ENCODE results near the gene MAOA.

Gene MAOA

DNA sequence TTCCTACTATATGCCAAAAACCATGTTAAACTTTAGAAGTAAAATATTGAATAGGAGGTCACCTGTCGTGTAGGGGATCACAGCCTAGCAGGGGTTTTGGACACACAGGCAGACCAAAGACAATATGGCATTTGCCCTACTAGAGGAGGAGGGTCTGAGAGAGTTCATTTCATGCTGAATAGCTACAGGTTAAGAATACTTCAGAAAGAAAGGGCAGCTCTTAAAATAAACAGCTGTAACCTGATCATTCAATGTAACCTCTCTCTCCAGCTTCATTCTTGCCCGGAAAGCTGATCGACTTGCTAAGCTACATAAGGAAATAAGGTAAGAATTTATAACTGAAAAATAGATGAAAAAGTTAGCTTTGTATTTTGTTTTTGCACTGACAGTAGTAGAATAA lies 79.9 kb downstream of the MAOA start:
- no peak overlapping the region for H2AK5ac ChIP-seq (ENCODE audit: low read length, severe bottlenecking)
- H3K4me3 ChIP-seq (ENCODE audit: insufficient read depth in 1 of 2, low read depth in 1 of 2, low read length in 2 of 2) = no peak overlapping the region
- no peak overlapping the region for H3K14ac ChIP-seq (ENCODE audit: low read length in 2 of 2)
- H2BK120ac ChIP-seq (ENCODE audit: low read depth, low read length) = no peak overlapping the region
- H3K79me1 ChIP-seq (replicated peaks; ENCODE audit: low read length, poor library complexity, severe bottlenecking) = no peaks in the 10 kb centered on the region
- no peak overlapping the region for H3K4ac ChIP-seq (ENCODE audit: low read depth in 1 of 2, low read length in 2 of 2)
- no peaks in the 10 kb centered on the region for H3K9me3 ChIP-seq (ENCODE audit: control insufficient read depth, low read length)
- H2BK5ac ChIP-seq (ENCODE audit: low read depth, low read length, poor library complexity, severe bottlenecking) = no peak overlapping the region
- H3K4me1 ChIP-seq (ENCODE audit: control insufficient read depth, insufficient read depth, low read depth, low read length) = no peaks in the 10 kb centered on the region
- no peak overlapping the region for H3K23ac ChIP-seq (ENCODE audit: low read length in 2 of 2)
- H2BK15ac ChIP-seq (ENCODE audit: low read depth, poor library complexity, severe bottlenecking) = no peak overlapping the region
- H3K9ac ChIP-seq (ENCODE audit: low read length) = no peak overlapping the region
- H3K27me3 ChIP-seq (ENCODE audit: control insufficient read depth in 1 of 2, insufficient read depth in 1 of 2, low read length in 2 of 2) = peaks cover 0 to 4% of the 10 kb centered on the region in 2 experiments
- no peak overlapping the region for H4K8ac ChIP-seq (ENCODE audit: low read length)
- DNase-seq = no peak
- H3K27ac ChIP-seq (ENCODE audit: low read length, poor library complexity, severe bottlenecking) = no peak overlapping the region
- no peaks in the 10 kb centered on the region for H3K36me3 ChIP-seq (ENCODE audit: control insufficient read depth in 1 of 2, insufficient read depth in 2 of 2, low read depth in 1 of 2, low read length in 2 of 2)
- no peak overlapping the region for H4K91ac ChIP-seq (ENCODE audit: low read length)
- H3K18ac ChIP-seq (ENCODE audit: low read depth in 1 of 2, low read length in 2 of 2) = no peak overlapping the region
- H2BK12ac ChIP-seq (ENCODE audit: low read length in 2 of 2) = no peak overlapping the region
- H2AFZ ChIP-seq (ENCODE audit: low read depth, low read length) = no peak overlapping the region
- WGBS = no CpG with 5 or more reads among the region's 3 CpGs
- H3K4me2 ChIP-seq (ENCODE audit: low read length, poor library complexity, severe bottlenecking) = no peak overlapping the region

DNA sequence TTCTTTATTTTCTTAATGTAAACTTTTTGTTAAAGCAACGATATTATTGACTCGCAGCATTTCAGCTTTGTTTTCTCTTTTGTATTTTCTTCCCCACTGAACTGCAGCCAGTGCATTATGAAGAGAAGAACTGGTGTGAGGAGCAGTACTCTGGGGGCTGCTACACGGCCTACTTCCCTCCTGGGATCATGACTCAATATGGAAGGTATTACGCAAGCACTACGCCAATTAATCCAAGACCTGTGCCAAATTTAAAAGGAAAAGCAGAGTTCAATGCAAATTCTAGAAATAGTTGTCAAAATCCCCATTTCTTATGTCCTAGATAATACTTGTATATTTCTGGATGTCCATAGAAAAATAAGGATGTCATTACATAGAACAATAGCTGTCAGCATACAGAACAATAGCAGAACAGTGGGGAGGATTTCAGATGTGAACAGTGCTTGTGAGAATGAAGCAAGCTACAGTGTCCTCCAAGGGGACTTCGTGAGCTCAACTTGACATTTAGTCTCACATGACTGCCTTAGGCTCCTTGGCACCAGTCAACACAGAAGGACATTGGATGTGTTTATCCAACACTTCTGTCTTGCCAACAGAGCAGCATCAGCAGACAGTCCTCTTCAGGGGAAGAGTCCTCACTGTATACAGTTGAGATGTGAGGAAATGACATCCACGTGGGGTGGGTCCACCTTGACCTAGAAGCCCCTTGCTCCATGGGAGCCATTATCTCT lies 85.9 kb downstream of the MAOA start:
- Histone ChIP-seq H3K4me3 (ENCODE audit: insufficient read depth in 1 of 2, low read depth in 1 of 2, low read length in 2 of 2) (no peak overlapping the region), H2AFZ (ENCODE audit: low read depth, low read length) (no peak overlapping the region), H3K9ac (ENCODE audit: low read length) (no peak overlapping the region), H3K4ac (ENCODE audit: low read depth in 1 of 2, low read length in 2 of 2) (no peak overlapping the region), H2BK120ac (ENCODE audit: low read depth, low read length) (no peak overlapping the region), H3K23ac (ENCODE audit: low read length in 2 of 2) (no peak overlapping the region), H4K91ac (ENCODE audit: low read length) (no peak overlapping the region), H3K27me3 (ENCODE audit: control insufficient read depth in 1 of 2, insufficient read depth in 1 of 2, low read length in 2 of 2) (peaks cover 0 to 16% of the 10 kb centered on the region in 2 experiments), H3K27ac (ENCODE audit: low read length, poor library complexity, severe bottlenecking) (no peak overlapping the region), H3K36me3 (ENCODE audit: control insufficient read depth in 1 of 2, insufficient read depth in 2 of 2, low read depth in 1 of 2, low read length in 2 of 2) (no peaks in the 10 kb centered on the region), H3K4me1 (ENCODE audit: control insufficient read depth, insufficient read depth, low read depth, low read length) (peaks cover 4% of the 10 kb centered on the region), H3K14ac (ENCODE audit: low read length in 2 of 2) (no peak overlapping the region), H3K79me1 (replicated peaks; ENCODE audit: low read length, poor library complexity, severe bottlenecking) (no peaks in the 10 kb centered on the region), H4K8ac (ENCODE audit: low read length) (no peak overlapping the region), H2BK15ac (ENCODE audit: low read depth, poor library complexity, severe bottlenecking) (no peak overlapping the region), H3K18ac (ENCODE audit: low read depth in 1 of 2, low read length in 2 of 2) (no peak overlapping the region), H2AK5ac (ENCODE audit: low read length, severe bottlenecking) (no peak overlapping the region), H2BK12ac (ENCODE audit: low read length in 2 of 2) (no peak overlapping the region), H3K9me3 (ENCODE audit: control insufficient read depth, low read length) (no peaks in the 10 kb centered on the region), H3K4me2 (ENCODE audit: low read length, poor library complexity, severe bottlenecking) (no peak overlapping the region), H2BK5ac (ENCODE audit: low read depth, low read length, poor library complexity, severe bottlenecking) (no peak overlapping the region)
- WGBS = 79% methylated on average over 3 of the region's 7 CpGs
- peak; percentile 26 for DNase-seq

- 91% methylated on average over 5 of the region's 5 CpGs for WGBS
- peaks cover 4% of the 10 kb centered on the region for H3K4me1 ChIP-seq (ENCODE audit: control insufficient read depth, insufficient read depth, low read depth, low read length)
- no peak overlapping the region for H3K14ac ChIP-seq (ENCODE audit: low read length in 2 of 2)
- no peak overlapping the region for H3K23ac ChIP-seq (ENCODE audit: low read length in 2 of 2)
- H3K4ac ChIP-seq (ENCODE audit: low read depth in 1 of 2, low read length in 2 of 2) = no peak overlapping the region
- no peaks in the 10 kb centered on the region for H3K9me3 ChIP-seq (ENCODE audit: control insufficient read depth, low read length)
- H2BK12ac ChIP-seq (ENCODE audit: low read length in 2 of 2) = no peak overlapping the region
- H3K27ac ChIP-seq (ENCODE audit: low read length, poor library complexity, severe bottlenecking) = no peak overlapping the region
- no peak for DNase-seq
- no peak overlapping the region for H2BK5ac ChIP-seq (ENCODE audit: low read depth, low read length, poor library complexity, severe bottlenecking)
- H2BK120ac ChIP-seq (ENCODE audit: low read depth, low read length) = no peak overlapping the region
- peaks cover 0 to 25% of the 10 kb centered on the region in 2 experiments for H3K27me3 ChIP-seq (ENCODE audit: control insufficient read depth in 1 of 2, insufficient read depth in 1 of 2, low read length in 2 of 2)
- no peak overlapping the region for H4K8ac ChIP-seq (ENCODE audit: low read length)
- H3K4me3 ChIP-seq (ENCODE audit: insufficient read depth in 1 of 2, low read depth in 1 of 2, low read length in 2 of 2) = no peak overlapping the region
- H2AFZ ChIP-seq (ENCODE audit: low read depth, low read length) = no peak overlapping the region
- H2AK5ac ChIP-seq (ENCODE audit: low read length, severe bottlenecking) = no peak overlapping the region
- H3K4me2 ChIP-seq (ENCODE audit: low read length, poor library complexity, severe bottlenecking) = no peak overlapping the region
- no peak overlapping the region for H3K9ac ChIP-seq (ENCODE audit: low read length)
- no peak overlapping the region for H3K18ac ChIP-seq (ENCODE audit: low read depth in 1 of 2, low read length in 2 of 2)
- H2BK15ac ChIP-seq (ENCODE audit: low read depth, poor library complexity, severe bottlenecking) = no peak overlapping the region
- no peak overlapping the region for H4K91ac ChIP-seq (ENCODE audit: low read length)
- H3K36me3 ChIP-seq (ENCODE audit: control insufficient read depth in 1 of 2, insufficient read depth in 2 of 2, low read depth in 1 of 2, low read length in 2 of 2) = no peaks in the 10 kb centered on the region
- H3K79me1 ChIP-seq (replicated peaks; ENCODE audit: low read length, poor library complexity, severe bottlenecking) = no peaks in the 10 kb centered on the region
These were observed 87.2 kb downstream of the MAOA start for GRCh38 chrX:43743100-43743822.

- Histone ChIP-seq H2BK12ac (ENCODE audit: low read length in 2 of 2) (no peak overlapping the region), H2AK5ac (ENCODE audit: low read length, severe bottlenecking) (no peak overlapping the region), H4K91ac (ENCODE audit: low read length) (no peak overlapping the region), H2BK120ac (ENCODE audit: low read depth, low read length) (no peak overlapping the region), H3K27me3 (ENCODE audit: control insufficient read depth in 1 of 2, insufficient read depth in 1 of 2, low read length in 2 of 2) (peaks cover 0 to 25% of the 10 kb centered on the region in 2 experiments), H2AFZ (ENCODE audit: low read depth, low read length) (no peak overlapping the region), H3K4me3 (ENCODE audit: insufficient read depth in 1 of 2, low read depth in 1 of 2, low read length in 2 of 2) (no peak overlapping the region), H2BK15ac (ENCODE audit: low read depth, poor library complexity, severe bottlenecking) (no peak overlapping the region), H3K9ac (ENCODE audit: low read length) (no peak overlapping the region), H3K14ac (ENCODE audit: low read length in 2 of 2) (no peak overlapping the region), H4K8ac (ENCODE audit: low read length) (no peak overlapping the region), H3K23ac (ENCODE audit: low read length in 2 of 2) (no peak overlapping the region), H3K4me1 (ENCODE audit: control insufficient read depth, insufficient read depth, low read depth, low read length) (peaks cover 4% of the 10 kb centered on the region), H3K9me3 (ENCODE audit: control insufficient read depth, low read length) (no peaks in the 10 kb centered on the region), H2BK5ac (ENCODE audit: low read depth, low read length, poor library complexity, severe bottlenecking) (no peak overlapping the region), H3K79me1 (replicated peaks; ENCODE audit: low read length, poor library complexity, severe bottlenecking) (no peaks in the 10 kb centered on the region), H3K4me2 (ENCODE audit: low read length, poor library complexity, severe bottlenecking) (no peak overlapping the region), H3K18ac (ENCODE audit: low read depth in 1 of 2, low read length in 2 of 2) (no peak overlapping the region), H3K36me3 (ENCODE audit: control insufficient read depth in 1 of 2, insufficient read depth in 2 of 2, low read depth in 1 of 2, low read length in 2 of 2) (no peaks in the 10 kb centered on the region), H3K27ac (ENCODE audit: low read length, poor library complexity, severe bottlenecking) (no peak overlapping the region), H3K4ac (ENCODE audit: low read depth in 1 of 2, low read length in 2 of 2) (no peak overlapping the region)
- 100% methylated on average over 2 of the region's 3 CpGs for WGBS
- DNase-seq = no peak
These were observed 88.2 kb downstream of the MAOA start for GRCh38 chrX:43744284-43744683.
